HG02943 (cell line): ENCODE data around the gene PEAK1.

ENCODE experiments used
- ATAC-seq: cut with Tn5 transposase; IDR thresholded peaks from one replicate; pipeline ENCODE4 v1.9.1; 2021; ENCODE audit warnings: mild to moderate bottlenecking, low read depth, moderate library complexity; ENCODE audit not compliant: unreplicated experiment

The PEAK1 gene

DNA sequence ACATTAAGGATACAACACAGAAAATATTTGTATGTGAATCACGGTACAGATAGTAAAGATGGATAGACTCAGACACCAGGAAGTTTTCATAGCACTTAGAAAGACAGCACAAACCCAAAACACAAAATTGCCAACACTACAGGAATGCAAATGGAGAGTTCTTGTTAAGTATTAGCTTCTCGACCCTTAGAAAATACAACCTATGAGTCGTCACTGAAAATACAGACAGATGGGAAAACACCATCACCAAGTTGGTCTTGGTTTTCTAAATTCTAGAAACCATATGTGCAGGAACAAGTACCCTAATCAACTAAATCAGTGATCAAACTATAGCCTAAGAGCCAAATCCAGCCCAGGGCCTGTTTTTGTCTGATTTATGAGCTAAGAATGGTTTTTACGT is 50.7 kb downstream of the PEAK1 start:
- no peak for ATAC-seq

DNA sequence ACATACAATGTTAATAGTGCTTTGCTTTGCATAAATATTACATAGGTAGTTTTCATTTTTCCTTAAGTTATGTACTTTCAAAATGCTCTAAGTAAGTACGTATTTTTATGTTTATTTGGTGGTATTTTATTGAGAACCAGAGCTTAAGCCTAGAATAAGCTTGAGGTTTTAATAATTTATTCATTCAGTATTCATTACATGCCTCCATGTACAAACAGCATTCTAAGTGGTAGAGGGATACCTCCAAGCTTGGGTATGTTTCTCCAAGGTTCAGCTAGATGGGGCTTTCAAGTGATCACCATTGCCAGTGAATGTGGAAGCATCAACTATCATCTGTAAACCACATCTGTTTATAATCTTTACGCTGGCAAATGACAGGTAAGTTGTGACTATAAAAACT is 52.3 kb downstream of the PEAK1 start:
- no peak for ATAC-seq

DNA sequence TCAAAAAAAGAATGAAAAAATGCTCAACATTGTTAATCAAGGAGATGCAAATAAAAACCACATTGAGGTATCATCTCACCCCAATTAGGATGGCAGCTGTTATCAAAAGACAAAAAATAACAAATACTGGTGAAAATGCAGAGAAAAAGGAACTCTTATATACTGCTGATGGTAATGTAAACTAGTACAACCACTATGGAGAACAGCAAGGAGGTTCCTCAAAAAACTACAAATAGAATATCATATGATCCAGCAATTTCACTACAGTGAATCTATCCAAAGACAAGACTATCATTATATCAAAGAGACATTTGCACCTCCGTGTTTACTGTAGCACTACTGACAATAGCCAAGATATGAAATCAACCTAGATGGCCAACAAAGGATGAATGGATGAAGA is 58.4 kb downstream of the PEAK1 start:
- ATAC-seq: no peak

DNA sequence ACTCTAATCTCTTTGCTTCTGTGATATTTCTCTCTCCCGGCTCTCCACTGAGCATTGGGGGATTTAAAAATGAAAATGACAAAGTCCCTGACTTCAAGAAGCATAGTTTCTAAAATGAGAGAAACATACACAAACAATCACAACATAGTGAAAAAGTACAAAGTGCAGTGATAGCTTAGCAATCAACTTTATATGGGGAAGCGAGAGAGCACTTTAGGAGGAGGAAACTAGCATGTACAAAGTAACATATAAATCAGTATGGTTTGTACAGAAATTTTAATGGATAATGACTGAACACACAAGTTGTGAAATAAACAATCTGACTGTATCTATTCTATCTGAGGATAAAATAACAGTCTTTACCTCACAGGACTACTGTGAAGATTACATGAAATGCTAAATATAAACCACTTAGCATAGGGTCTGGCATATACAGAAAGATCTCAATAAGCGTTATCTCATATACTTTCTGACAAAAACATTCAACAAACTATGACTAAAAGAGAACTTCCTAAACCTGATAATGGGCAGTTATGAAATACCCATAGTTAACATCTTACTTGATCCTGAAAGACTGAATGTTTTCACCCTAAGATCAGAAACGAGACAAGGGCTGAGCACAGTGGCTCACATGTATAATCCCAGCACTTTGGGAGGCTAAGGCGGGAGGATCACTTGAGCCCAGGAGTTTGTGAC is 61.2 kb downstream of the PEAK1 start:
- no peak for ATAC-seq

DNA sequence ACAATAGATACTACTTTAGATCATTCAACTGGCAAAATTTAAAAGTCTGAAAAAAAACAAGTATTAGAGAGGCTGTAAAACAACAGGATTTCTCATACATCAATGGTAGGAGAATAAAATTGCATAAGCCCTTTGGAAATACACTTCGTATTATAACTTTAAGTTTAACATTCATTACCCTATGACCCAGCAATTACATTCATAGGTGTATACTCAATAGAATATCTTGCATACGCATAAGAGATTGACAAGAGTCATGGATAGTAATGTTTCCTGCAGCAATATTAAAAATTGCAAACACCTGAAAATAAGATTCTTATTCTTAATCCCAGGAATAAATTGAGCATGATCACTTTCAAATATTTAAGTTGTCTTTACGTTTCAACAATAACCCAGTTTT is 63.6 kb downstream of the PEAK1 start:
- ATAC-seq: no peak

DNA sequence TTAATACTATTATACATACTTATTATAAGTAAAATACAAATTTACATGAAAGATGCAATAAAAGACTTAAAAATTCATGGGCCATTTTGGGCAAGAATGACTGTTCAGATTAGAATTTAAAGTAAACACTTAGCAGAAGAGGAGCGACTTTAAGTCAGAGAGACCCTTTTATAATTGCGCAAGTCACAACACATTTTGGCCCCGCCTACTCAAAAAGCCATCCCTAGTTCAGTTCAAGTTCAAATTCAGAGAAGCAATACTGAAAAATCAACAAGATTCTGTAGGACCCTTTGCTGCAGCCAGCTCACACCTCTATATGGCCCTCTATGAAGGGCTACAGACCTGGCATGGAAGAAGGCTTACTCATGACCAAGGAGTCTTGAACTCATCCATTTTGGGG is 64.6 kb downstream of the PEAK1 start:
- ATAC-seq: no peak

DNA sequence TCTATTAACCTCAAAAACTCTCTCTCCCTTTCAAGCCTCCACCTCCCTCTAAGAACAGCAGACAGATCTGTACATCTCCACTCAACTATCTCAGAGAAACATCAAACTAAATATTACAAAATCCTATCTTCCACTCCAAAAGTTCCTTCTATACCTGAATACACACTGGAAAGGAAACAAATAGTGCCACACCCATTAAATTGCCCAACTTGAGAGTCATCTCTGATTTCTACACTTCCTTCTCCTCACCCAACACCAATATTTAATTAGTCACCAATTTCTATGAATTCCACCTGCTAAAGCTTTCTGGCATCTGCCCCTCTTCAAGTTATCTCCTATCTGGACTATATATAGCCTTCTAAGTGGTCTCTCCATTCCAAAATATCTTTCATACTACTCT is 65.8 kb downstream of the PEAK1 start:
- no peak for ATAC-seq

DNA sequence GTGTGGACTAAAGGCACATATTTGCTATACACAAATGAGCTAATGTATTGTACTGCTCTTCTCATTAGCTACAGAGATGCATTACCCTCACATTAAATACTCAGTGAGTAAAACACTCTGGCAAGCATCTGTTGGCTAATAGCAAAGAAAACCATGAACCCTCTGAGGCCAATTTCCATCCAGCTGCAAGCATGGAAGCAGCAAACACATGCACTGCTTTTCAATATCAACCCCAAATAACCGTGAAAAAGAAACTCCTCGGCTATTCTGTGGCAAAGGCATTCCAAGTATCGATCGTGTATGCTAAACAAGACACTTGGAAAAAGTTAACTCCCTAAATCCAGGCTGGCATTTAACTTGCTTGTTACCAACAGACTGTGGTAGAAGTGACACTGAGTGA is 67.0 kb downstream of the PEAK1 start:
- ATAC-seq: no peak

DNA sequence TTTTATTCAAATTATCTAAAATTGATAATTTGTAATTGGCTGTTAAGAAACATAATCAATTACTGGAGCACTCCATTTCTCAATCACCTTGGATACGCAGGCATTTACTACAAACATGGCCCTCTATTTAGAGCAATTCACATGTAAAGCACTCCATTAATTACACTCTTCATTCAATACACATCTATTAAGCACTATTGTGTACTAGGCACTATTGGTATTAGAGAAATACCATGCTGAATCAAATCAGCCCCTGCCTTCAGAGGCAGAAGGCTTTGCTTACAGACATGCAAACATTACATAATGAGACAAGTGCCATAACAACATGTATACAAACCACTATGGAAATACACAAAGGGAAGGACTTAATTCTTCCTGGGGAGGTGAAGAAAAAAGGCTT is 69.1 kb downstream of the PEAK1 start:
- ATAC-seq: no peak

DNA sequence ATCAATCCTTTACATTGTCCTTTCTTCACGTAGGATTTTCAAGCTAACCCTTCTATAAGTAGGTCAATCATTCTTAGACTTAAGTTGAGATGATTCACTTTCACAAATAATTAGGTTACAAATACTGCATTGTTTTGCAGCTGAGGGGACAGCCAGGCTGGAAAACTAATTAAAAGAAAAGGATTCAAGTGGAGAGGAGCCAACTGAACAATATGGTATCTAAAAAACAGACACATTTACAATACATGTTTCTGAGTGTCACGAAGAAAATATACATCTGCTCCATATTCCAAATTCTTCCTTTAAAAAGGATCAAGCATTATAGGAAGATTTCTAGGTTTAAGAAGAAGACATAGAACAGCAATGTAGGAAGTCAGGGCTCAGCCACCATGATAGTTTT is 70.2 kb downstream of the PEAK1 start:
- ATAC-seq: no peak

DNA sequence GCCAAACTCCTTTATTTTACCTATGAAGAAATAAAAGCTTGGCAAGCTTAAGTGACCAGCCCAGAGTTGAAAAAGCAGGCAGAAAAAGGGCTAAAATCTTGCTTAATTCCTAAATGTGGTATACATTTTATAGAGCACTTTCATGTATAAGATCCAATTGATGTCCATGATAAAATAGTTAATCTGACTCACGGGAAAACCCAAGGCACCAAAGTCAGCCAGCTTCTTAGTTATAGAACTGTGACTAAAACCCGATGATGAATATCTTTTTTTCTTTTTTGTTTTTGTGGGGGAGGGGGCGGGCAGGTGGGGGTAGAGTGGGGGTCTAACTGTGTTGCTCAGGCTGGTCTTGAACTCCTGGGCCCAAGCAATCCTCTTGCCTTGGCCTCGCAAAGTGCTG is 71.4 kb downstream of the PEAK1 start:
- ATAC-seq: no peak

DNA sequence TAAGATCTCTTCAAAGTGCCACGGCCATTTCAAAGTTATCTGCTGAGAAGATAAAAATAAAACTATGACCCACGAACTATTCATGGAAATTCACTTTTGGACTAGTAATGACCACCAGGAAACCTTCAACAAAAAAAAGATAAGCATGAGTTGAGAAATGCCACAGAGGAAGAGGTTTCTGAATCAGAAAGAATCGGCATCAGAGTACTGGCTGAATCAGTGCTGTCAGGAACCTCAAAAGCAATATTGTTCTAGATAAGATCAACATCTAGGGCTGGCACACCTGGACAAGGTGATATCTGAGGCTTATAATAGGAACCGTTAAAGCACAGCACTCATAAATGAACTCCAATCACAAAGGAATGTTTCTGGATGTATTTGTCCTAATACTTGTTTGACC is 72.7 kb downstream of the PEAK1 start:
- no peak for ATAC-seq

DNA sequence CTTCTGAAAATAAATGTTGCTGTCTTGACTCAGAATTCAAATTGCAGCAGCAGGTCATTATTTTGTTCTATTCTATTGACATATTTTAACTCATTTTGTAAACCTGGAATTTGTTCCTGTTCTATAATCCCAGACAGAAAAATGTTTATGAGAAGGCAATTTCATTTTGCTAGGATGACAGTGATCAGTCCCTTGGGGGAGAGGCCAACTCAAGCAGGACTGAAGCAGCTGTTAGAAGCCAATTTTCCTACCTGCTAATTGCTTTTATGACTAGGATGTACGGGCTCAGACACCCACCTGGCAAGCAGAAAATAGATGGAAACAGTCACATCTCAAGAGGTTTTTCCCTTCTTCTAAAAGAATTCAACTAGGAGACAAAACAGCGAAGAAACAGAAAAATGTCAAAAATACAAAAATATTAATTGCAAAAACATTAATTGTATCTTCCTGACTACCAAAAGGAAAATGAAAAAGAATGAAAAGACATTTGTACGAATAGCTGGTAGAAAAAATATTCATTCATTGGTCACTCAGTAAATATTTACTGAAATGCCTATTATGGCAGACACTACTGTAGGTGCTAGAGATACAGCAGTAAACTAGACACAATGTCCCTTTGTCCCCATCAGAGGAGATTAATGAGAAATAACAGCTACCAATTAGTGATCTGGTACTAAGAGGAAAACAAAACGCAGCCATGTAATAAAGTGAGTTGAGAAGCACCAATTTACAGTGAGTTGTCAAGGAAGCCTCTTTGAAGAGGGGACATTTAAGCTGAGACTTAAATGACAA is 73.5 kb downstream of the PEAK1 start:
- ATAC-seq: no peak

DNA sequence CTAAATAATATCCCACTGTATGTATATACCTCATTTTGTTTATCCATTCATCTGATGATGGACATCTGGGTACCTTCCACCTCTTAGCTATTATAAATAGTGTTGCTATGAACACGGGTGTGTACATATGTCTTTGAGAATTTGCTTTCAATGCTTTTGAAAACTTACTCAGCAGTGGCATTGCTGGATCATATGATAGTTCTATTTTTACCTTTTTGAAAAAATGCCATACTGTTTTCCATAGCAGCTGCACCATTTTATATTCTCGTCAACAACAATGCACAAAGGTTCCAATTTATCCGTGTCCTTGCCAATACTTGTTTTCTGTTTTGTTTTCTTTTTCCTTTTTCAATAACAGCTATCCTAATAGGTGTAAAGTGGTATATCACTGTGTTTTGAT is 77.1 kb downstream of the PEAK1 start:
- ATAC-seq: no peak

DNA sequence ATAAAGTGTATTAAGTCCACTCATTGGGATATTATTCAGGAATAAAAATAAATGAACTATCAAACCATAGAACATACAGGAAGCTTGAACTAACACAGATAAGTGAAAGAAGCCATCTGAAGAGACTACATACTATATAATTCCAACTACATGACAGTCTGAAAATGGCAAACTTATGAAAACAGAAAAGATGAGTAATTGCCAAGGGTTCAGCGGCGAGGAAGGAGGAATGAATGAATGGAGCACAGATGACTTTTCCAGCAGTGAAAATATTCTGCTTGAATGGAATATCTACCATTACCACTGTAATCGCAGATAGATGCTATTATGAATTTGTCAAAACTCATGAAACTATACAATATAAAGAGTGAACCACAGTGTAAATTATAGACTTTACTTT is 79.7 kb downstream of the PEAK1 start:
- no peak for ATAC-seq

DNA sequence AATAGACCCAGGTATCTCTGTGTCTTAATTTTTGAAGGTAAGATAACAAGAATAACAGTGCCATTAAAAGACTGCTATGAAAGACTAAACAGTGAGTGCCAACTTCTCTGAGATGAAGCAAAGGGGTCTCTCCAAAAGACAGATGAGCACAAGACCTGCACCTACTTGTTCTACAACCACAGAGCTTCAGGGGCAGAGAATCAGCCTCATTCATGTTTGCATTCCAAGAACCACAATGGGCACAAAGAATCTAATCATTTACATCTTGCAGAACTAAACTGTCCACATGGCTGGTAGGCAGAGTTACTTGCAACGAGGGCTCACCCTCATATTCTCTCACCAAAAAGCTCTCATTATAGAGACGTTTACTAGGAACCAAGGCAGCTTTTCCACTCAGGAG is 83.9 kb downstream of the PEAK1 start:
- no peak for ATAC-seq

DNA sequence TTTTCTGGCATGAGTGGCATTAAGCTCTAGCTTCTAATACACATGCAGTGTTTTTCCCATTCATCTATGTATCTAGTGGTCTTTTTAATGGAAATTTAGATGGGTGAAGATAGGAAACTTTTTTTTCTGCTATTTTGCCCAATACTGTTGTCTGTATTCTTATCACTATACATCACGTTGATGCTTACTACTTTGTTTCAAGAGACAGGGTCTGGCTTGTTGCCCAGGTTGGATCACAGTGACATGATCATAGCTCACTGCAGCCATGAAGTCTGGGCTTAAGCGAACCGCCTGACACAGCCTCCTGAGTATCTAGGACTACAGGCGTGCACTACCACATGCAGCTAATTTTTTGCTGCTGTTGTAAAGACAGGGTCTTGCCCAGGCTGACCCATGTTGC is 84.6 kb downstream of the PEAK1 start:
- no peak for ATAC-seq

DNA sequence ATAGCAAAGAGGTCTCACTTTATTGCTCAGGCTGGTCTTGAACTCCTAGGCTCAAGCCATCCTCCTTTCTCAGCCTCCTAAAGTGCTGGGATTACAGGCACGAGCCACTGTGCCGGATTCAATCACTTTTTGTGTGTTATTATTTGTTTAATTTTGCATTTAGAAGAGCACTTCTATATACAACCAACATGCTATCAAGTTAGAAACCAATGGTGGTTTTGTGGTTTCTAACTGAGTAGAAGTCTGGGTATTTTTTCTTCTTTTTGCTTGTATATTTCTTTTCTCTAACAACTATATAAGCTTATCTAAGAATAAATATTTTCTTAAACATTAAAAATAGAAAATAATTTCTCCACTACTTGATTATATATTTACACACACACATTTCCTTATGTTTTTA is 86.7 kb downstream of the PEAK1 start:
- no peak for ATAC-seq

DNA sequence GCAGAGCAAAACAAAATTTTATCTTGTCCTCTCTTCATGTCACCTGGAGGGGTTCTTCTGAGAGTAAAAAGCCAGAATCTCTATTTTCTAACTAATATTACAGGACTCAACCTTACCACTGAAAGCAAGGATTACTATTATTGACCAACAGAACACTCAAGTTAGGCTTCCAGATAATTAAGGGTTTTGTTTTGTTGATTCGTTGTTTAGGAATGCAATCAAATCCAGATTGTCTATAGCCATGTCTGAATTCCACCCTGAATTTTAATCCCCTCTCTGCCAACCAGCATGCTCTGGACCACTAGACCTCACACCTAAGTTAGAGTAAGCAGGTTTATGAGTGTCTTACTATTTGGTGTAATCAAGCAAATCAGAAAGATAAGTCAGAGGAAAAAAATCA is 90.7 kb downstream of the PEAK1 start:
- ATAC-seq: no peak

DNA sequence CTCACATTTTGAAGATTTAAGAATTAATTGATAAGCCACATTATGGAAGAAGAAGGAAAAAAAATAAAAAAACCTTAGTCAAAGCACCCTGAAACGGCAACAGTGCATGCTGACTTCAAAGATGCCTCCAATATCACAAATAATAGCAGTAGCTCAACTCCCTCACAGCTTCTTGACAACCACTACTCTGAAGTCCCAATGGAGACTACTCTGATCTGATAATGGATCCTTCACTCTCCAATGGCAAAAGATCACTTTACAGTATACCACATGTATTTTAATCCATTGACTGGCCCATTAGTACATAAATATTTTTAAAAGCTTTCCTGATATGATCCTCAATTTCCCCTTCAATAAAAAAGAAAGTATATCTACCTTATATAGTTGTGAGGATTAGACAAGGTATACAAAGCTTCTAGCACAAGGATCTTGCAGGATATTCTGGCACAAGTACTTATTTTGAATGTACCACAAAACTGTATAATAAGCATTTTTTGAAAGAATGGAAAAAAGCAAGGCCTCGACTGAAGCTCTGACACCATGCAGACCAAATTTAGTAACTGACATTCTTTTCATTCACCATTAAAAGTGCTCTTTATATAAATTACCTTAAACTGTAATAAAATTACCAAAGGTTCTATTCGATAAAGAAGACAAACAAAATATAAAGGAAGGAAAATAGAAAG is 91.9 kb downstream of the PEAK1 start:
- no peak for ATAC-seq

DNA sequence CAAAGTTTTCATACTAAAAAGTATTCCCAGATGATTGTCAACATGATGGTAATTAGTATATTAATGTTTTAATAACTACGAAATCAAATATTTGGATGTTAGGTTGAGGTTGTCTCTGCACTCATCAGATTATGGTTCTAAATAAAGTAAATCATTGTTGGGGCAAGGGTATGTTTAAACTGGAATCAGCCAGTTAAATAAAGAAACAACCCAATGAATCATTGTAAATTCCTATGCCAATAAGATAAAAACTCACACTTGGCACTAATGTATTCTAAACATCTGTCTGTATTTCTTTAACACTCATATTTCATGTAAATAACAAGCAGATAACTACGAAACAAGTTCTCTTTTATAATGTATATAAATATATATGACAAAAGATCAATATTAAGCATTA is 92.7 kb downstream of the PEAK1 start:
- no peak for ATAC-seq

DNA sequence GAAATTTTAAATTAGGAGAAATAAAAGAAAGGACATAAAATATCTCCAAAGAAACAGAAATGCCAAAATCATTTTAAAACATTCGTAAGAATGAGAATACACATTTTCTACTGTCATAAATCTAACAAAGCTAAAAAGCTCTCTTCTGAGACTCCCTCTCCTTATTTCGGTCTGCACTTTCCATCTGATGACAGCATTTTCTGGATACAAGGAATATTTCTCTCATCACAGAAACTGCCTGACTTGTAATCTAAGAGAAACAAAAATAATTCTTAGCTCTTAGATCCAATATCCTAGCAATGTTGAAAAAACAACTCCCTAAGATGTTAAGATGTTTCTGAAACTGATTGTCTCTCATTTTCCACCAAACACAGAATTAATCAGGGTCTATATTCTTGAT is 93.5 kb downstream of the PEAK1 start:
- no peak for ATAC-seq
